HCT116 (cell line): ENCODE measurements around the gene PAX5.

ENCODE experiments used
- CTCF ChIP-seq, 3 experiments: fragments of 200-600 bp in 1 of 3; sonication (generic) in 1 of 3; IDR thresholded peaks in 2 of 3; conservative IDR thresholded peaks in 1 of 3; 2 replicates each; pipeline ENCODE4 v1.5.1; 2012 to 2017; ENCODE audit warnings: low read depth in 2 of 3, low read length in 2 of 3, antibody characterized with exemption in 1 of 3, borderline replicate concordance in 1 of 3, control low read depth in 1 of 3, mild to moderate bottlenecking in 1 of 3, mixed read lengths in 1 of 3, mixed run types in 1 of 3, moderate library complexity in 1 of 3; ENCODE audit not compliant: insufficient read depth in 1 of 3
- EGR1 ChIP-seq: IDR thresholded peaks from 2 replicates; pipeline ENCODE4 v1.6.1; 2012; ENCODE audit warnings: low read depth
- EZH2 ChIP-seq: fragments of 200-600 bp; sonication (generic); IDR thresholded peaks from 2 replicates; pipeline ENCODE4 v1.6.1; 2017; ENCODE audit warnings: antibody characterized with exemption, mixed run types
- FOSL1 ChIP-seq: IDR thresholded peaks from 2 replicates; pipeline ENCODE4 v1.6.1; 2012; ENCODE audit warnings: low read depth
- JUND ChIP-seq: IDR thresholded peaks from 2 replicates; pipeline ENCODE4 v1.6.1; 2012
- MAX ChIP-seq: IDR thresholded peaks from 2 replicates; pipeline ENCODE4 v1.6.1; 2012
- POLR2A ChIP-seq: IDR thresholded peaks from 2 replicates; pipeline ENCODE4 v1.7.0; 2011; ENCODE audit warnings: borderline replicate concordance; ENCODE audit not compliant: insufficient read depth, insufficient read length; ENCODE audit errors: extremely low read depth
- POLR2AphosphoS5 ChIP-seq: IDR thresholded peaks from 2 replicates; pipeline ENCODE4 v1.6.1; 2011; ENCODE audit warnings: mild to moderate bottlenecking, low read depth, low read length, moderate library complexity
- ZNF274 ChIP-seq: fragments of 200-500 bp; sonication (Bioruptor generic); IDR thresholded peaks from 2 replicates; pipeline ENCODE4 v1.6.1; 2014; ENCODE audit warnings: mild to moderate bottlenecking, low read depth, low read length, inconsistent platforms

DNA sequence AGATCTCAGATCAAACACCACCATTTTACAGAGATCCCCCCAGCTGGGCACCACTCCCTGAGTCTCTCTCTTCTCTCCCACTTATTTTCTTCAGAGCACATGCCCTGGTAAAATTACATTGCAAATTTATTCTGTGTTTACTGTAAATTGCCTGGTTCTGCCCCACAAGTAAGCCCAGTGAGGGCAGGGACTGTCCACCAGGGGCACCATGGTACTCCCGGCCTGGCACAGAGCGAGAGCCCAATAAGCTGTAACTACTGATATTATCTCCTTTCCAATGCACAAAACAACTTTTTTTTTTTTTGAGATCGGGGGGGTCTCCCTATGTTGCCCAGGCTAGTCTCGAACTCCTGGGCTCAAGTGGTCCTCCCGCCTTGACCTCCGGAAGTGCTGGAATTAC, 123.0 kb downstream of the PAX5 start:
- TF ChIP-seq EZH2, result no peak
- no peak for TF ChIP-seq MAX
- TF ChIP-seq JUND, result no peak
- TF ChIP-seq POLR2AphosphoS5, result no peak
- no peak for TF ChIP-seq FOSL1
- TF ChIP-seq EGR1, result no peak
- TF ChIP-seq CTCF (IDR thresholded peaks at IDR 0.05 in 2 of 3, conservative IDR thresholded peaks at IDR 0.05 in 1 of 3; ENCODE audit: borderline replicate concordance in 1 of 3, insufficient read depth in 1 of 3, low read depth in 2 of 3, low read length in 2 of 3), result peak in 2 of 3 experiments; percentile 18; a peak in 2 of 6 replicates
- TF ChIP-seq ZNF274, result no peak
- TF ChIP-seq POLR2A, result no peak
